ENCODE results near the gene KLHL36.

KLHL36 gene

DNA sequence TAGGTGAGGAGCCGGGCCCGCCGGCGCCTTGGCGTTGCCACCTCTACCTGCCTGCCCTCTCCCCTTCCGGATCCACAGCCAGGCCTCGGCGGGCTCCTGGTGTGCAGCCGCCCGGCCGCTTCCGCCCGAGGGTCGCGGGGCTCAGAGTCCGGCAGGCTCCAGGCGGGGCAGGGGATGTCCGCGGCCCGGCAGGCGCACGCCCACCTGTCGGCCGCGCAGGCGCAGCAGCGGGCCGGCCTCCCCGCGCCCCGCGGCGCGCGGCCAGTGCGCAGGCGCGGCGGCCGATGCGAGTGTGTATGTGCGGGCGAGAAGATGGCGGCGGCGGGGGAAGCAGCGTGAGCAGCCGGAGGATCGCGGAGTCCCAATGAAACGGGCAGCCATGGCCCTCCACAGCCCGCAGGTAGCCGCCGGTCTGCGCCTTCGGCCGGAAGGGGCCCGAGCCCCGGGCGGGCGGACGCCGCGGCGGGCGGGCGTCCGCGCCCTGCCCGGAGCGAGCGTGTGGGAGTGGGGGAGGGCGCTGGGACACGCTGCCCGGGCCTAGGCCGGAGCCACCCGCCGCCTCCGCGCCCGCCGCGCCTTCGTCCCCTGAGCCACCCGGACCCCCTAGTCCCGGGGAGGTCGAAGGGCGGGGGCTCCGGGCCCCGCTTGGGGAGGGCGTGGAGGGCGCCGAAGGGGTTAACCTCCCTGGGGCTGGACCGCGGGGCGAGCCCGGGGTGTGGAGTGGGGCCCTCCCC is 51.6 kb downstream of the KLHL36 start, which contains the start of gene USP10:
USP10 (plus strand) TSS at position 289 of the 734 bp plus-strand sequence; CDS start at position 380, 91 bp downstream.
- peak; percentile 86 for DNase-seq

DNA sequence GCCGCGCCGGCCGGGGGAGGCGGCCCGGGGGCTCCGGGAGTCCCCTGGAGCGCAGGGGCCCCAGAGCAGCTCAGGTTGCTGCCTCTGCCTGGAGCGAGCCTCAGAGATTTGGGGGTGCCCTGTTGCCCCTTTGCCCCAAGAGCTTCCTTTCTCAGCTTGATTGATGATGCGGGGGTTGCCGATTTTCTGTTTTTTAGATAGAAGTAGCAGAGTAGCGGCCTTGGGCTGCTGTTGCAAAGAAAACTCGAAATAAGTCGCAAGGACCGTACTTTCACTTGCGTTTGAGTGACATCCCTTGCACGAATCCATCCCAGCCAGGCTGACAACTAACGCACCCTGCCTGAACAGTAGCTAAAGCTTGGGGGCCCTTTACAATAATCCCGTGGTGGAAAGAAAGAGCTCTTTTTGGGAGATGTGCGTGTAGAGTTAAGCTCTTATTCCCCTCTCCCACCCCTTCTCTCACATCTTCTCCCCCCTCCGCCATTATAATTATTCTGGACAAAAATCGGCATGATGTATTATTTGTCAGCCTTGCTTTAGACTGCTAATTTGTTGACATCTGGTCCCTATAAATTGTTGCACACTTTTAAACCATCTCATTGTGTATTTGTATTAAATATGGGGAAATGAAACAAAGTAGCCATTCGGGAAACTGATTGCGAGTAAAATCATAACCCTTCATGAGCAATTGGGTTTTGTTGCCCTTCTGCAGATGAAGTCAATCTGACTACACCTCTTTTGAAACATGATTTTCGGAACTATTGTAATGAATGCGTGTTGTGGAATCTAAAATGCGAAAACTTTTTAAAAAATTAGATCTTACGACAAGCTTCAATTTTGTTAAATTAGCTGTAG is 52.4 kb downstream of the KLHL36 start:
- peak; percentile 43 for DNase-seq

GRCh38 chr16:84703681-84704080 is 55.4 kb downstream of the KLHL36 start:
- DNase-seq = no peak

GRCh38 chr16:84704253-84704652 is 55.9 kb downstream of the KLHL36 start:
- no peak for DNase-seq

- no peak for DNase-seq
These were observed 58.5 kb downstream of the KLHL36 start for GRCh38 chr16:84706856-84707255.

DNA sequence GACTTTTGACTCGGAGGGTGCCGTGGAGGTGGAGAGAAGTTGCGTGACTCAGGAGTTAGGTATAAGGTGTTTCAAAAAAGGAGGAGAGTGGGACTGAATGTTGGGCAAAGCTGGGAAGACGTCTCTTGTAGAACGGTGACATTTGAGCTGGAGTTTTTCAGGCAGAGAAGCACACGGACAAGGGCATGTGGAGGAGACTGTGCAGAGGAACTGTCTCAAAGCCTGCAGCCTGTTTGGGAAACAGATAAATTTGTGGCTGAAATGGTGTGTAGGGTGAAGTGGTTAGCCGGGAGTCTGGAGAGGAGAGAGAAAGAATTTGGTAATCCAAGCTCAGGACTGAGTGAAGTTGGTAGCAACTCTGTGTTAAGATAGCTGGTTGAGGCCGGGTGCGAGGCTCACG is 61.3 kb downstream of the KLHL36 start:
- no peak for DNase-seq

DNA sequence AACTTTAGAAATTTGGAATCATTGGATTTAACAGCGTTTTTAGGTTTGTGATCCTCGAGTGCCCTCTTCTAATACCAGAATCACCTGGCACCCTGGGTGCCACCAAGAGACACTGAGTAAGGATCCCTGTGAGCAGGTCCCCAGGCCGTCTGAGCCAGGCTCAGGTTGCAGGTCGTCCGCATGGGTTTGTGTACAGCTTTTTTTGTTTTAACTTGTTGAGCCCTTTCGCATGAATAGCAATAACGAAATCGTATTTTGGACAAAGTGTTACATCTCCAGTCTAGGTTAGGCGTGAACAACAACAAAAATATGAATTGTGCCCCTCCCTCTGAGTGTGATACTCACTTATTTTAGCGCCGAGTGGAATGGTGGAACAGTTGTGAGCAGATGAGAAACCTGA is 62.4 kb downstream of the KLHL36 start:
- DNase-seq = no peak

Data from stimulated activated CD8-positive, alpha-beta memory T cell treated with anti-CD3 and anti-CD28 coated beads, Interleukin-4, amount 100 ng/mL, for 48 hours (primary cell).